NCI-H2227 treated with DMSO at 0.1 percent for 48 hours (cell line): ENCODE measurements around the gene CRBN.

Experiments
- DNase-seq: peaks from one replicate; lab custom pipeline; 2025; lab: John Stamatoyannopoulos, UW

Gene CRBN

DNA sequence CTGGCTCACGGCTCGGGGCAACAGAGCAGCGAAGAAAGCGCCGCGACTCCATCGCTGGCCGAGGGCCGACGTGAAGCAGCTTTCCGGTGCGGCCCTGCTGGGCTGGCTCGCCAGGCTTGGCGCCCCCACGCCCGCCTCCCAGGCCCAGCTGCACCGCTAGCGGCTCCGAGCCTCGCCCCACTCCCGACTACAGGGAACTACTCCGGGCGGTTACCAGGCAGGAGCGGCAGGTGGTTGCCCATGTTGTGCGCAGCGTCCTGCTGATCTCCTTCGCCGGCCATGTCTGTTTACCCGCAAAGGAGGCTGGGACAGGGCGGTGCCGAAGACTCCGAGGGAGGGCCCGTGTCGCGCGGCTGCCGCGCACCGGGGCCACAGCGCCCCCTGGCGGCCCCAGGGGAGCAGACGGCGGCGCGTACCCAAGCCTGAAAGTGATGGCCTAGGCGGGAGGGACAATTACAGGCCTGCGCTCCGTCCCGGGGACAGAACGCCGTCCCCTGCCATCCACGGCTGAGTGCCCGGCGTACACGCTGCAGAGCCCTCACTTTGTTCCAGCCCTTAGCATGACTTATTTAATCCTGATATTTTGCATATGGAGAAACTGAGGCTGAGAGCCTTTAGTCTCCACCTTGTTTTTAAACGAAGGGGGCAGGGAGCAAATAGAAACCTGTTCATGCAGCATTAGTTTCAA lies at the start of gene CRBN:
CRBN (minus strand) TSS at position 285 of the 688 bp plus-strand sequence; CDS start at position 281, 4 bp downstream.
- peak; percentile 70 for DNase-seq

DNA sequence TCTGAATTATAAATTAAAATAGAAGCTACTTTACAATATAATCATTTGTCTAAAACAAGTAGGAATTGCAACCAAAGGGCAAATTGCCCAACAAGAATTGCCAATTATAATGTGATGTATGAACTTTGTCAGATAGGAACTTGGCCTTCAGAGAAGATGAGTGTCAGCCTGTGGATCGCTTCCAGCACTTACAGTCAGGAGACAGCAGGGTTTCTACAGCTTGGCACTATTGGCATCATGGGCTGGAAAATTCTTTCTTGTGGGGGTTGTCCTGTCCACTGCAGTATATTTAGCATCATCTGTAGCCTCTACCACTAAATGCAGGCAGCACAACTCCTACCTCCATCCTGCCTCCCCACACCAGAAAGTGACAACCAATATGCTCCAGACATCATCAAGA lies 48.1 kb upstream of the CRBN start:
- DNase-seq: no peak

DNA sequence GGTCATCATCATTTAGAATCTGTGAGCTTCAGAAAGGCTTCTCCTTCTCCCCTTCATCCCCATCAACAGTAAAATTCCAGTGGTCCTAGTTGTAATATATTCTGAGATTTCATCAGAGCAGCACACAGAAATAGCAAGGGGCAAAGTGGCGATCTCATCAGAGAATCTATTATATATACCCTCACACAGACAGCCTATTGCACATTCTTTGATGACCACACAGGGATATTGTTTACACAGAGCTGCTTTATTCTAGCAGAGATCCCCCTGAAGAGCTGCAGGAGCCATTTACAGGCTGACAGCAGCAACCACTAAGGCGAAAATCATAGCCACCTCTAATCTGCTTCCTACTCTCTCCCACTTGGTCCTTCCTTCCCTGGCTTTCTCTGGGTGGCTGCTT lies 42.0 kb upstream of the CRBN start:
- no peak for DNase-seq

GRCh38 chr3:3216401-3216800 lies 36.9 kb upstream of the CRBN start:
- no peak for DNase-seq

DNA sequence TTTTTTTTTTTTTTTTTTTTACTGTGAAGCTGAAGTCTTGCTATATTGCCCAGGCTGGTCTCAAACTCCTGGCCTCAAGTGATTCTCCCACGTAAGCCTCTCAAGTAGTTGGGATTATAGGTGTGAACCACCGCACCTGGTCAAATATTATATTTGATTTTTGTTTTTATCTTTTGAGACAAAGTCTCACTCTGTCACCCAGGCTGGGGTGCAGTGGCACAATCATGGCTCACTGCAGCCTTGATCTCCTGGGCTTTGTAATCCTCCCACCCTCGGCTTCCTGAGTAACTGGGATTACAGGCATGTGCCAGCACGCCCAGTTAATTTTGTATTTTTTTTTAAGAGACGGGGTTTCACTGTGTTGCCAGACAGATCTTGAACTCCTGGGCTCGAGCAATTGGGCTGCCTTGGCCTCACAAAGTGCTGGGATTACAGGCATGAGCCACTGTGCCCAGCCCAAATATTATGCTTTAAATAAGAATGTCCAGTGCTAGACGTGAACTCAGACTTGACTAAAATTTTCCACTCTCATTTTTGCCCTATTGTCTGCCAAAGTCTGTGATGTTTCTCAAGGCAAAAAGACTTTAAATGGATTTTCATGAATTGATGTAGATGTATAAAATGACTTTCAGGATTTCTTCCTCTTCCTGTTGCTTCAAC lies 33.4 kb upstream of the CRBN start:
- no peak for DNase-seq

GRCh38 chr3:3209714-3210113 lies 30.2 kb upstream of the CRBN start:
- DNase-seq: no peak

DNA sequence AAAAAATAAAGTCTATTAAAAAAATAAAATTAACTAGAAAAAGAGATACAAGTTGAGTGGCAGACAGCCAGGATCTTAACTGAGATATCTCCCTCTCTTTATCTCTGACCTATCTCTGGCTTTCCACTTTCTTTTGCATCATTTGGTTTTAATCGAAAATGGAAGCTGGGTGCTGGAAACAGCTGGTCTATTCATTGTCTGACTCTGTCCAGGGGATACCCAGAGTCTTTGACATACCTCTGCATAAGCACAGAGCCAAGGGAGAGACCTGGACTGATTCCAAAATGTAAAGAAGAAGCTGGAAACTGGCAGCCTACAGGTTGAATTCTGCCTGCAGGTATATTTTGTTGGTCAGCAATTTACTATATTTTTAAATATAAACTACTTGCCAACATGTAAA lies 29.6 kb upstream of the CRBN start:
- no peak for DNase-seq

GRCh38 chr3:3201611-3202010 lies 22.1 kb upstream of the CRBN start:
- DNase-seq: no peak

DNA sequence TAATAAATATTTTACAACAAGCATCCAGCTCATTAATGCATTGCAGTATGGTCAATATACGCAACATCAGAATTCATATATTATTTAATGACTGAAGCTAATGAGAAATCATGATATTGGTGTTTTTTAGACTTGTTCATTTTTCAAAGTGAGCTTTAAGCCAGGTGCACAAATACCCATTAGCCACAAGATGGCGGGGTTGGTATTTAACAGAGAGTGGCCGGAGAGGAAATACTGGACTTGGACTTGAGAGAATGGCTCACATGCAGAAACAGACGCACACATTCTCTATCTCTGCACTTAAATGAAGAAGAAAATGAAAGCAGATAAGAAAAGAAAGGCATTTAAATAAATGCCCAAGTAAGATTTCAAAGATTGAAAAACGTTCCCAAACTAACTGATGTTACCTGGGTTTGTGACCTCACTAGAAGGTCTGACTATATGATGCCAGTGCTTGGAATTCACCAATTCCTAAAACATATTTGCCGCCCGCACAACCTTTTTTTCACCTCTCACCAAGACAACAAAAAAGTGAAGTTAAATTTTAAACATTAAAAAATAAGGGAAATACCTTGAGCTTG lies 21.2 kb upstream of the CRBN start:
- DNase-seq: peak; percentile 15

DNA sequence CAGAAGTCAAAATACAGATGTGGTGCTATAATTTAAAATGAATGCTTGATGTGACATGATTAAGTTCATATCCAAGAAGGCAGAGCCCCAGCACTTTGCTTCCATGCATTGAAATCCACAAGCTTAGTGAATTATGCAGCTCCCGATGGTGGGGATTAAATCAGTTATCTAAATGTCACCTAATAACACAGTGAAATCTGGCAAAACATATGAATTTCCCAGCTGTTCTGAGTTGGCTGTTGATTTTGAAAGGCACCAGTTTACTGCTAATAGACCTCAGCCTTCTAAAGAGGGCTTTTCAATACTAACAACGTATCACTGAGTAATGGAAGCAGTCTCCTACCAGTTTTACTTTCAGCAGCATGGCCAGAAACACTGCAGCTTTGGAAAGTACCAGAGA lies 19.8 kb upstream of the CRBN start:
- DNase-seq: no peak

DNA sequence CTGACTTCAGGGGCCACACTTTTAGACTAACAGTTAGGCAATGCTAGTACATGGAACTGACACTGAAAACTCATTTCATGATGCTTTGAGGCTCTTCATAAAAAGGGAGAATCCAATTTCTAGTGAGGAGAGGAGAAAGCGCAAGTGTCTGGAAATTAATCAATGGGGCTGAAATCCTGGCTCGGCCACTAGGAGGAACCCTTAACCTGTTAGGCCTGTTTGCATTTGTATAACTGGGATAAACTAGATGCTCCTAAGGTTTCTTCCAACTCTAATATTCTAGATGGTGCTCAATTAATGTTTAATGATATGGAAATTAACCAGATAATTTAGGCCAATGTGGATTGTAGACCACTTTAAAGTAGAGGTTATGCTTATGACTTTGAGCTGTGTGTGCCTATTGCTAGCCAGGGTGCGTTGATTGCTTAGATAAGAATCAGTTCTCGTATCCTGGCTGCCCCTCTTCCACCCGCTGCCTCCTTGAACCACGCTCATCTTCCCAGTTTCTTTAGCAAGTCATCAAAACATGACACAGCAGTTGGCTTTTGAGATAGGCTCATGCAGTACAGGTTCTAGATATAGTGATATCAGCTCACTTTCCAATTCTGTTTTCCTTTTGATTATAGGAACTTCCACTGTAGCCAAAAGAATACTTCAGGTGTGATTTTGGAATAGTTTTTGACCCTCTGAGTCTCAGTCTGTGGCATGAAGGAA lies 16.8 kb upstream of the CRBN start:
- DNase-seq: peak; percentile 2

DNA sequence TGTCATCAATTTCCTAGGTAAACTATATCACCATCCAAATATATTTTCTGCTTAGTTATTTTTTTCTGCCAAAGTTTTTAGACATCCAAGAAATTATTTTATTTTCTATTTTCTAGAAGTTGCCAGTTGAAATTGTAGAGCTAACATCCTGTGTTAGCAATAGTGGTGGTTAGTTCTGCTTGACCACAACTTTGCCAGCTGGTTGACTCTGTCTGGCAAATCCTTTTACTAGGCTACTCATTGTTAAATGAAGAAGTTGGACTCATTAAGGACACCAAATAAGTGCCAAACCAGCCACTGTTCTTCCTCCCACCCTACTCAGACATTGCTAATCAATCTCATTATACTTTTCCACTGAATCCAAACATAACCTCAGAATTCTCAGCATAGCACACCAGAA lies 15.4 kb upstream of the CRBN start:
- no peak for DNase-seq

DNA sequence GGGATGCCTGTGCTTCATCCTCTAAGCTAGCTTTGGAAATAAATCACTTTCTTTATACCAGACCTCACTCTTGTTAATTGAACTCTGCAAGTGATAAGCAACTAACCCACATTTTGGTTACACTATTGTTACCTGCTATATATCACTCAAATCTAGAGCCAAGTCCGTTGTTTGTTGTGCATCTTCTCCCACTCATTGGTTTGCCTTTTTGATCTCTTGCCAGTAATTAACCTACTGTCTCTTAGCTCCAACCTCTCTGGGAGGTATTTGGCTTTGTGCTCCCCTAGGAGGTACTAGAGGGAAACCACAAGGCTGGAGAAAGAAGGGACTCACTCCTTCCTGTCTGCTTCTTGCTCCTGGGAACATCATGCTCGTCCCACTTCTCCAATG lies 12.8 kb upstream of the CRBN start:
- DNase-seq: no peak

- no peak for DNase-seq
Measured at GRCh38 chr3:3191675-3192285, 12.3 kb upstream of the CRBN start.

DNA sequence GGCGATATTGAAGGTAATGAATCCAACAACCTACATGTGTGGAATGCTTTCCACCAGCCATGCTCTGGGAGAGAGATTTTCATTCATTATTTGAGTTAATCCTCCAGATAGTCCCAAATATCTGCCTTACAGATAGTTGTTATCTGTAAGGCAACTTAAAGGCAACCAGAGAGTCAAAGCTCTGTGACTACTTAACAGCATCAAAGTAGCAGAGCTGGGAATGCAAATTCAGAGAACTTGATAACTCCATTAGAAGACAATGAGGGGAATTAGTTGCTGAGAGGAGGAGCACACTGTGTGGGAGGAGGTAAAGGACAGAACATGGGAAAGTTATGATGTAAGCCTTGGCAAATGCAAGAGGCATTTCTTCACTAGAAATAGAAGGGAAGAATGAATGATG lies 10.5 kb upstream of the CRBN start:
- no peak for DNase-seq

DNA sequence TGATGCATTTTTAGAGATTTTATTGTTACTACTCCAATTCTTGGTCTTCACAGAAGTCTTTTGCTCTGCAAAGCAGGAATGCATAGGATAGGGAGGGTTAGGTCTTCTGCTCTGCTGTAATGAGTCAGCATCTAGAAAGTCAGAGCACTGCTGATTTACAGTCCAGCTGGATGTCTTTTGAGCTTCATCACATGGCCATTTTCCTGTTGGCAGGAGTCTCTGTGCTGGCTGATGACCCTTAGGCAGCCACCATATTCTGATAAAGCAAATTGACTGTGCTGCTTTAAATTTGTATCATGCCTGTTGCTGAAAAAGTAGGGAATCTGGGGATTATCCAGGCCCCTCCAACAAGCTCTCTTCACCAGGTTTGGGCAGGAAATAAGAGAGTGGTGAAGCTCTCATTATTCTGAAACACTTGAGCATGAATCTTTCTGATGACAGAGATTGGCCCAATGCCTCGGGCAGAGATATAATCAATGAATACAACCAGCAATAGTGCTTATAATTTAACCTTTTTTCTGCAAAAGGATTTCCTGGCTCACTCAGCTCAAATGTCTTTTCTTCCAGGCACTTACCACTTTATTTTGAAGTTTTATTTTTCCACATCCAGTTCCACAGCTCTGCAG lies 9.7 kb upstream of the CRBN start:
- no peak for DNase-seq

DNA sequence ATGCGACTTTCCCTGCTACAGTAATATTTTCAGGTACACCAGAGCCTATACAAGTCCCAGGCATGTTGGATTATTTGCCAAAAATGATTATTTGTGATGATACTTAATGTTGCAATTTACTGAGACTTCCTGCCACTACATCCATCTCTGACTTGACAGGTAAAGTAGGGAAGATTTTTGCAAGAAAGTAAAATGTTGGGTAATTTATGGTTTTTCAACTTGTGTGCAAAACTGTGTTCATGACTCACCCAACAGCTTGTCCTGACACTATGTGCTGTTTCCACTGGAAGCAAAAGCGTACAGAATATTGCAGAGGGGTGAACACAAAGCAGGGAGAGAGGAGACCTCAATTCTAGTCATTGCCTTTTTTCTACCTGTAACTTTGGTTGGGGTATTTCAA lies 5.4 kb upstream of the CRBN start:
- DNase-seq: no peak

GRCh38 chr3:3180456-3180855 lies 965 bp upstream of the CRBN start:
- no peak for DNase-seq

GRCh38 chr3:3178498-3179328 lies 778 bp downstream of the CRBN start:
- DNase-seq: no peak

GRCh38 chr3:3177861-3178497 lies 1.5 kb downstream of the CRBN start:
- DNase-seq: no peak

- DNase-seq: no peak
Measured at GRCh38 chr3:3172627-3173026, 6.9 kb downstream of the CRBN start.
